ENCODE results near the gene NAALADL2.

The NAALADL2 gene

DNA sequence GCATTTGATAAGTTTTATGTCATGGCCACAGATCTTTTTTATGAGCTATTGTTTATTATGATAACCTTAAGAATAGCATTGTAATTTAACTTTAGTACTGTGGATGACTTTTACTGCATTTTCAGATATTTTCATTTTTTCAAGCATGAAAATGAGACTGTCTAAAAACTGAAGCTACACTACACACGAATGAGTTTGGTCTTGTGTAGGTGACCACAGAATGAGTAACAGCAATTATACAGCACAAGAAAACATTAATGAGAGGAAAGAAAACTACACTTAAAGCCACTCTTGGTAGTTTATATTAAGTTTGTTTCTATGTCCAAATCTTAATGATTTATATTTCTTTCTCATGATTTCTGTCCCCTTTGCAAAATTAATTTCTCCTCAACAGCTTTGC, 809.2 kb downstream of the NAALADL2 start:
- no peak for DNase-seq (ENCODE audit: low read depth)

DNA sequence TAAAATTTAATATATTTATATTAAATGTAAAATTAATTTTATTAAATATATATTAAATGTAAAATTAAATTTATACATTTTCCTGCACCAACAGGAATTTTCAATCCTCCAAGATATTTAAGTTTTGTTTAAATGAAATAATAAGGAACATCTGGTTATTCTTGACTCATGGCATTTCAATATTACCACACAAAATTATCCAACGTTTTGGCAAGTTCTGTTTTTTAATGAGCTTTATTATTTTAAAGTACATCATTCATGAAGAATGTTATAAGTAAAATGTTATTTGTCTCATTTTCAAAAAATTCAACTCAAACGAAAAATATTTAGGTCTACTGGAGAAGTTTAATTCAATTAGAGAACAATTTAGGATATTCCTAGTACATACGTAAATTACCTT, 811.4 kb downstream of the NAALADL2 start:
- DNase-seq (ENCODE audit: low read depth): peak; percentile 26

DNA sequence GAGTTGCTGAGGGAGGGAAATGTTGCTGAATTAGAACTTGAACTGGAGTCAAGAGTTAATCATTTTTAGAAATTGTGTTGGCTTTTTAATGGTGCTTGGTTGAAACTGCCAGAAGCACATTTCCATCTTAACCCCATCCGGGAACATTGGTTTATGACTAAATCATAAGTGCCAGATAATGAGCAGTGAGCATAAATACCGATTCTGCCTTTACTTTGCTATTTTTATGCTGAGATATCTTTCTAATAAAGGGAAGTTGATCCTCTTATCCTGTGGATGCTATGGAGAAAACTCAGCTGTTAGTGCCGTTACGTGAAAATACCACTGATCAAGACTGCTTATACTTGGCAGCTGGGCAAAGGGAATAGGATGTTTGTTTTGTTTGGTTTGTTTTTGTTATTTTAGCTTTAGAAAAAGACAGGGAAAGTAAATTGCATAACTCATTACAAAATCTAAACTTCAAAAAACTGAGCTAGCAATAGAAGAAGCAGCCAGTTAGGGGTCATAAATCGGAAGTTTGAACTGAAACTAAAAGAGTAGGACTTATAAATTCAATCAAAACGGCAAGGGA, 813.1 kb downstream of the NAALADL2 start:
- no peak for DNase-seq (ENCODE audit: low read depth)

DNA sequence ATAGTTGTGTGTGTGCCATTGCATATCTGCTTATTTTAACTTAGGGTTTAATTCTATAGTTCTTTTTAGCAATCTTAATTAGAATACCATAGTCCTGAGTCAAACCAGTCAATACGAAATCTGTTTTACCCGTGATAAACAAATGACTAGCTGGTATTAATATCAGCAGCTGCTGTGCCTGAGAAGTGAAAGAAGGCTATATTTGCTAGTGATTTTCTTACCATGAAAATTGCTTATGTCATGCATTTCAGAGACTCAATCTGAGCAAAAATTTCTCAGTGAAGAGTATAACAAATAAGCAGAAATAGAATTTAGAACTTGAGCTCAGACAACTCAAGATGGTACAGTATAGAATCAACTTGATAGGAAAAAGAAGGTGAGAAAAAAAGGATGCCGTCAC, 820.4 kb downstream of the NAALADL2 start:
- no peak for DNase-seq (ENCODE audit: low read depth)

DNA sequence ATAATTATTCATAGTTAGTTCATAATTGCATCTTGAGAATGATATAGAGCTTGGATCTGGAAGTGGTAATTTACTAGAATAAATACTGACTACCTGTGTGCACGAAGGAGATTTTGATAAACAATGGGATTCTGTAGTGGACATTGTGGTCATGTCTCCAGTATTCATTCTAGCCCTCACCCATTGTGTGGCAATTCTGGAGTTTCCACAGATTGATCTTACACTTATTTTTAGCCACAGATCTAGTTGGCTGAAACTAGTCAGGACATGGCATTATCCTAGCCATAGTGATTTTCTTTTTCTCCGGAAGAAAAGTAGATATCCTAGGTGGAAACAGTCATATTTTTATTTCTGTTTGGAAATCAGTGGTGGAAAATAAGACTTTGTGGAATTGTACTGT, 833.1 kb downstream of the NAALADL2 start:
- DNase-seq (ENCODE audit: low read depth): no peak

DNA sequence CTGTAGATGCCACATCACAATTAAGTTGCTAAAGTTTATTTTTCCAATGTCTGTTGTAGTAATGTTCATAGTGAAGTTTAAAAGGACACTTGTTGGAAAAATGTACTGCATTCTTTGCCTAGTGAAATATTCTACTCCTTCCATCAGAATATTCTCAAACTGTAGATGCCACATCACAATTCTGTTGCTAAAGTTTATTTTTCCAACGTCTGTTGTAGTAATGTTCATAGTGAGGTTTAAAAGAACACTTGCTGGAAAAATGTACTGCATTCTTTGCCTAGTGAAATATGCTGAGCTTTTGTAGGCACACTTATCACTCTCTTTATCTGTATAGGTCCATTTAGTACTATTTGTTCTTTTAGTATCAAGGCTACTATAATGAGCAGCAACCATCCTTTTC, 836.1 kb downstream of the NAALADL2 start:
- no peak for DNase-seq (ENCODE audit: low read depth)

DNA sequence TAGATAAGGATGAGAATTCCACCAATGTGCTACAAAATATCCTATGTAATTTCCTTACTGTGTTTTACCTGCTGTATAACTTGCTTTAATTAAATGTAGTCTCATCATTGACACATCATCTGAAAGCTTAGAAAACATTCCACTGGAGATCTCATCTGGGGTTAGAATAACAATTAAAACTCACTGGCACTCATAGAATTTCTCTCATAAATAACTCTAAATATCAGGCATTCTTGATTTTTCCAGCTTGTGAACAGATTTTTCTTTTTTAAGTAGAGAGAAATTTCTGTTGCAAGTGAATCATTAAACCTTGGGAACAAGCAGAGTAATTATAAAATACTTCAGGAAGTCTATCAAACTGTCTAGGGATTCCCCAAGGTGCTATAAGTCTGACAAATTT, 843.8 kb downstream of the NAALADL2 start:
- DNase-seq (ENCODE audit: low read depth): no peak

DNA sequence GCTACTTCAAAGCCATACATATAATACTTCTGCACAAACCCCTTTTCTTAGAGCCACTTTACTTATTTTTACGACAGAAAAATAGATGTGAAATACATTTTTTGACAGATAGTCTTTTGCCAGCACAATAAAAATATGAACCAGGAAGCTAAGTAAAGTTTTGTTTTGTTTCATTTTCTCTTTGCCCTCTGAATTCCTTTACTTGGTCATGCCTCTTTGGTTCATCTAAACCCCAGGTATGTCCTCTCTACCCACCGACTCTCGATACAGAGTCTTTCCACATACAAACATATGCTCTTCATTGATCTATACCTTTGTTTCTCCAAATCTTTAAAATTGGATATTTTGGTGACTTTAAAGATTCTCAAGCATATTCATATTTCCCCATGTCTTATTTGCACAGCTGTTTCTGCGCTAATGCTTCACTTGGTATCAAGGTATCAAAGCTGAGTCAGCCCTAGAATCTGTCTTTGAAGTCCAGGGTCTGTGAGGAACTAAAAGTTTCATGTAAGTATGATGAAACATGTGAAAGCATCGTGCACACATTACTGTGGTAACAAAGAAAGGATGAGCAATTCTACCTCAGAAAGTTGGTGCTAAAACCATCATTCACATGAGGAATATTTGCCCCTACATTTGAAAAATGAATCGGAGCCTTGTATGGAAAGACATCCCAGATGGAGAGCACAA, 845.4 kb downstream of the NAALADL2 start:
- no peak for DNase-seq (ENCODE audit: low read depth)

DNA sequence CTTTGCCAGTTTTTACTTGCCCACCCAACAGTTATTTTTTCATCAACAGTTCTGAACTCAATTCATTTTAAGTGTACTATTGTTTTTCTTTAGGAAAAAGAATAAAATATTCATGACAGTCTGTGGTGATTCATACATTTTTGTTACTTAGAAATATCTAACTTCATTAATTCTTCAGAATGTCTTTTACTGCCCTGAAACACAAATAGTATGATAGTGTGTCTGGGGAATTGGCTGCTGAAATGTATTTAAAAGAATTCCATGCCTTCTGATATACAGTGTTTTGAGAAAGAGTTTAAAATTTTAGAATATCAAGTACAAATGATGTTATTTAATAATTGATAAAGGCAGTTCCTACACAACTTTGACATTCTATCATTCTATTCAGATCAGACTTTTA, 854.1 kb downstream of the NAALADL2 start:
- no peak for DNase-seq (ENCODE audit: low read depth)

DNA sequence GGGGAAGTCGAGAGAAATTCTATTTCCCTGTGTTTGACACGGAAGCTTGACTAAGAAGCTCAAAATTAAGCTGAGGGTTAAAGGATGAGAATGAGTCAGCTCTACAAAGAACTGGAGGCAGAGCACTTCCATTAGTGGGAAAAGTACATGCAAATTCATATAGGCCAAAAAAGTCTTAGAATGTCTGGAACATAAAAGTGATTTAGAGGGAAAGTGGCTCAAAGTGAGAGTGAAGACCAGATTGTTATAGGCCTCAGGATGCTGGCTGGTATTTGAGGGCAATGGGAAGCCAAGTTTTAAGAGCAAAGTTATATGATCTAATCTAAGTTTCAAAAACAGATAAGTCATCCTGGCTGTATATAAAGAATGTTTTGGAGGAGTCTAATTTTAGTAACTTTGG, 857.3 kb downstream of the NAALADL2 start:
- DNase-seq (ENCODE audit: low read depth): no peak

DNA sequence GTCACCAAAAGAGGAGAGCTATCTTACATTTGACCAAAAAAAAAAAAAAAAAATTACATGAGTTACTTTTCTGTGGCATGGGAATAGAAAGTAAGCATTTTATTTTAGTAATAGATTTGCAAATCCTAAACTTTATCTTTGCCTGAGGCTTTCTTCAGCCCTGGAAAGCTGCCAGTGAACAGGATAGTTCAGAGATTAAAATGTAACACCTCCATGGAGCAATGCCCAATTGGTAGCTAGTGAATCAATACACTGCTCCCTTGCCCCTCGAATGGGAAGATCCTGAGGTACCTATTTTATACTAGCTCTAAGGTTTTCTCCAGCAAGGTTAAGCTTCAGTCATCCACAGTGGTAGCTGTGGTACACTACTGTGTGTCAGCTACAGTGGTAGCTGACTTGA, 867.1 kb downstream of the NAALADL2 start:
- no peak for DNase-seq (ENCODE audit: low read depth)

DNA sequence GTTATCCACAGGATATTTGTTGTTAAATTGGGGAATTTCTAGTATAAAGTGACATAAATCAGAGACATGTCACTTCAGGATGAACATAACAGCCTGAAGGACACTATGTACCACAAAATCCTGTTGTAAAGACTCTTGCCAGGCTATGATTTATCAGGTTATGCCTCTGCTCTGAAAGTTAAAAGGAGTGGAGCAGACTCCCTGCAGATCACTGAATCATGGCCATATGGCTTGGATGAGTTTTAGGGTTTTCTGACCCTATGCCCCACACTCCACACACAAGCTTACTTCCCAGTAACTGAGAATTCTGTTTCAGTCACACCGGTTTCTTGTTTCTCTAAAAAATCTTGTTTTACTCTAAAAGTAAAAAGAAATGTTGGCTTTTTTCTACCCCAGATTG, 869.4 kb downstream of the NAALADL2 start:
- no peak for DNase-seq (ENCODE audit: low read depth)

DNA sequence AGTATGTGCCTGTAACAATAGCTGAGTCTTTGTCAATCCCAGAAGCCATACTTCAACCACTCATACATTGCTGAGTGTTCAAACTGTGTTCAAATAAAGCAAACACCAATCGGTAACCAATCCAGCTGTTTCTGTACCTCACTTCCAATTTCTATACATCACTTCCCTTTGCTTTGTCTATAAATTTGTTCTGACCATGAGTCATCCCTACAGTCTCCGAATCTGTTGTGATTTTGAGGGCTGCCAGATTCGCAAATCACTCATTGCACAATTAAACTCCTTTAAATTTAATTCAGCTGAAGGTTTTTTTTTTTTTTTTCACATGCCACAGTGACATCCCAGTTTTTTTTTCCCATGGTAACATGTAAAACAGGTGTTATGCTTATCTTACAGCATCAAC, 870.3 kb downstream of the NAALADL2 start:
- no peak for DNase-seq (ENCODE audit: low read depth)

DNA sequence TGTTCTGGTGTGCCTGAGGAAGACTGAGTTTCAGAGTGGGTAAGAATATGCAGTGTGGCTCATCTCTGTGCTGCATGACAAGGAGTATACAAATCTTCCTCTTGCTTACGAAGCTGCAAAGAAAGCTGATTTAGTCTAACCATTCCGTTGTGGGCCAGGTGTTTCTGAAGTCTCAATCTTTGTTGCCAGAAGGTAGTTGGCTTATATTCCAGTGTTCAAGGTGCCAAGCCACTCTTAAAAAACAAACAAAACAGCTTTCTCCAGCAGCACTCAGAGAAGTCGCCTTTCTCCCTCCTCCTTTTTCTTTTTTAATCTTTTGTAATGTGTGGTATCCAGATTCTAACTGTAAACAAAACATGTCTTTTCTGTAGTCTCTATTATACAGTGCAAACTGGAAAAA, 872.4 kb downstream of the NAALADL2 start:
- DNase-seq (ENCODE audit: low read depth): no peak

DNA sequence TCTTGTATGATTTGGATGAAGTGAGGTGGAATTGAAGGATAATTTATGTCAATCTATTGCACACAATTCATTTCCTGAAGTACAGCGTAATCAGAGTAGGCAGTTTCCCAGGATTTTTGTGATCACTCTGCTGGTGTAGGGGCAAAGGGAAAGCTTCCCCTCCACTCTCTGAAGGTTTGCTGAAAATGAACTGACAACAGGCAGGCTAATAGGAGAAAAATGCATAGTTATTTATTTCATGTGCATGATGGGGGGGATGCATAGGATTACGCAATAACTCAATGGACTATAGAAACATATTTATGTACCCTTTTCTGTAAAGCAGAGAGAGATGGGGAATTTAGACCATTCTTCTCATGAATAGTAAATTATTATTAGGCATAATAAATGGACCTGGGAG, 872.9 kb downstream of the NAALADL2 start:
- no peak for DNase-seq (ENCODE audit: low read depth)

DNA sequence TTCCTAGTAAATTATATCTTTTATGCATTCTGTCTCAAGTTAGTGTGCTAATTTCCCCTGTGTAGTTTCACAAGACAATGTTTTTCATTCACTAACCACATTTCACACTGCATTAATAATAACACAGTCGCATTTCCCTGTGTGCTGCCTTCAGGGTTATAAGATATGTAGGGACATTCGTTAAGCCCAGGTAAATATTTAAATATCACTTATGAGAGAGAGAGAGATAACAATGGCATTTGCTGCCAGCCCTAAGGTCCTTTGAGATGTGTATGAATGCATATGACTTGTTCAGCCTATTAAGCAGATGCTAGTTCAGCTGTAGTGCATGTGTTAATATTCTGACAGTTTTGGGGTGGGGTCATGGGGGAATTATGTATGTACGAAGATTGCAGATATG, 876.7 kb downstream of the NAALADL2 start:
- DNase-seq (ENCODE audit: low read depth): no peak

DNA sequence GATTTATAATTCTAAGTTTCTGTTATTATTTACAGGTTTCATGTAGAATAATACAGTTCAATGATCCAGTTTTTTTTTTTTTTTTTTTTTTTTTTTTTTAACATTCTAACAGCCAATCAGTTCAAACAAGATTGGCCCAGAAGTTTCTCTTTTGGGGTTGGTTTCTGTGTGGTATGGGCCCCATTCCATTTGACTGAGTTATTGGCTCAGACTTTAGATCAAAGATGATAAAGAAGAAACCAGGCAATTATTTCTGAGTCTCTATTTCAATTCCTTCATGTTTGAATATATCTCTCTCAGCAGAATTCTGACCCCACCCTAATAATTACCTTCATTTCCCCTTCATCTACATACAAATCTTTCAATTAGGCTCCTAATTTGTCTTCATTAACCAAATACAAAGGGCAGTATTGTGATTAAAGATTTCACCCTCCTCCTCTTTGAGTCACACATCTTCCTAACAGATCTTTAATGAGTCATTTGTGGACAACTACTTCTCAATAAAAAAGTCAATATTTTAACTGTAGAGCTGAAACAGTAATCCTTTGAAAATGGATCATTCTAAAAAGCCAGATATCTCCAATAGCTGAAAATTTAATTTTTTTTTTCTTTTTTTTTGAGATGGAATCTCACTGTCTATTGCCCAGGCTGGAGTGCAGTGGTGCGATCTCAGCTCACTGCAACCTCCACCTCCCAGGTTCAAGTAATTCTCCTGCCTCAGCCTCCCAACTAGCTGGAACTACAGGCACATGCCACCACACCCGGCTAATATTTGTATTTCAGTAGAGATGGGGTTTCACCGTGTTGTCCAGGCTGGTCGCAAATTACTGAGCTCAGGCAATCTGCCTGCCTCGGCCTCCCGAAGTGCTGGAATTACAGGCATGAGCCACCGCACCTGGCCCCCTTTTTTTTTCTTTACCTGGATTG, 878.8 kb downstream of the NAALADL2 start:
- peak; percentile 63 for DNase-seq (ENCODE audit: low read depth)

DNA sequence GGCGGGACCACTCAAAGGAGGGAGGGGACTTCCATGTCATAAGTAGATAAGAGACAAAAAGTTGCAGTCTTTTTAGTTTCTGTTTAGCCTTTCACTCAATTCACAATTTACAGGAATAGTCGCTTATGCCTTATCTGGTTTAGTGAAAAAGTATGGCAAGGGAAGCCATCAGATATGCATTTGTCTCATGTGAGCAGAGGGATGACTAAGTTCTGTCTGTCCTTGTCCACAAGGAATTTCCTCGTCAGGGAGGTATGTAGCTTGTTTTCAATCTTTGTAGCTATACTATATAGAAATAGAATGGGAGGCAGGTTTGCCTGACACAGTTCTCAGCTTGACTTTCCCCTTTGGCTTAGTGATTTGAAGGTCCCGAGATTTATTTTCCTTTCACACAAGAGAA, 882.8 kb downstream of the NAALADL2 start:
- no peak for DNase-seq (ENCODE audit: low read depth)

DNA sequence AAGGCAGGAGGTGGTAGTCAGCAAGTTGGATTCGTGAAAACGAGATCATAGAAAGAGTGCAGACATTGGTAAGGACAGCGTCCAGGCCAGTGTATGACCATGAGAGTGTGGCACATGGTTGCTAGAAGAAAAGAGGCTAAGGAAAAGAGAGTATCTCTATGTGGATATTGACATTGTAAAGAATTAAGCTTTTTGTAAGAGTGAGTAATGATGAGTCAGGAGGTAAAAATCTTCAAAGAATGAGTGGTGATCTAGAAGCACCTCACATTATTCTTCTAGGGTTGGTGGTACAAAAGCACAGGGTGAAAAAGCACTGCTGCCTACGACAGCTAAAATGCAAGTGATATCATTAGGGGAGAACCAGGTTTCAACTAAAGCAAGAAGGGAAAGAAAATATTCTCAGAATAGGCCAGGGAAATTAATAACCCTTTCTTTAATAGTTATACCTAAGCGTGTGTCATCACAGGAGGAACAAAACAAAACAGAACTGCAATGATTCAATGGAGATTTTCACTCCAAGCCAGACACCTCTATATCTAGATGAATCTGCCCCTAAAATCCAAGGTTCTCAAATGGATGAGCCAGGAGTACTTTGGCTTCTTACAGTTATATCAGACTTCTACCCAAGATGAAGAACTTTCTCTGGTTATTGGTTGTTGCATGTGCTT, 884.7 kb downstream of the NAALADL2 start:
- peak; percentile 67 for DNase-seq (ENCODE audit: low read depth)

DNA sequence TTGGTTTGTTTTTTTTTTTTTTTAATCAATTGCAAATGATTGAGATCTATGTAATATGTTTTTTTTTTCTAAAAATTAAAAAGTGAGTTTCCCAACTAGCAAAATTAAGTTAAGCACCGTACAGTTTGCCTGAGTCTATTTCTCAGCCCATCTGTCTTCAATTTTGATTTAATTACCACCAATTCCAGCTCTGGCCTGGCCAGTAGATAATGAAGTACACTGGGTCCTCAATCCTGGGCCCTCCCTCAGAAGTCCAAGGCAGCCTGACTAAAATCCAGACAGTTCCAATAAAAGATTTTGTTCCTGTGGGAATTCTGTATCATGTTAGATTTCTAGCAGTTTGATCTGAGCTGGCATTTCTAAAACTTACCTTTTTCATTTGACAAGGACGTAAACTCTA, 887.2 kb downstream of the NAALADL2 start:
- no peak for DNase-seq (ENCODE audit: low read depth)

DNA sequence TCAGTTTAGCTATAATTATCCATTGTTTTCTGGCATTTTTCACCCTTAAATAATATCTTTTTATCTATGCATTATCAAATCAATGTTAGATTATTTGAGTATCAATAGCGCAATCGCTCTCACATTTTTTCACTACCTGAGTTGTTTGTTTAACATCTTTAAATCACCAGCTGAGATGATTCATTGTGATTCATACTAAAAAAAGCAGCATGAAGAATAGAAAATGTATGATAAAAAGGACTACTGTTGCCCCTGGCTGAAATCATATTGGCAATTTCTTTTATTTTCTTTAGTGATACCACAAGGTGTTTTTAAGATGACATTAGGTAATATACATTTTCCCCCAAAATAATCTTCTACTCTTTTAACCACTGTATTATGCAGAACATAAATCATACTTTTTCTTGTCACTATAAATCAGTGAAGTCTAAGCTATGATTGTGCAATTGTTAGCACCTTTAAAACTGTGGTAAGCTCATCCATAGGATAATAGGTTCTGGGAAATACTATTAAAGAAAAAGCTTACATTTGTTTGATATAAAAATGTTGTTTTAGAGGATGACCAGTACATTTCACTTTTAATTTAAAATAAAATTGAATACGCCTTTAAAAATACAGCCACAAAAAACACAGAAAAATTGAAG, 889.1 kb downstream of the NAALADL2 start:
- DNase-seq (ENCODE audit: low read depth): no peak

DNA sequence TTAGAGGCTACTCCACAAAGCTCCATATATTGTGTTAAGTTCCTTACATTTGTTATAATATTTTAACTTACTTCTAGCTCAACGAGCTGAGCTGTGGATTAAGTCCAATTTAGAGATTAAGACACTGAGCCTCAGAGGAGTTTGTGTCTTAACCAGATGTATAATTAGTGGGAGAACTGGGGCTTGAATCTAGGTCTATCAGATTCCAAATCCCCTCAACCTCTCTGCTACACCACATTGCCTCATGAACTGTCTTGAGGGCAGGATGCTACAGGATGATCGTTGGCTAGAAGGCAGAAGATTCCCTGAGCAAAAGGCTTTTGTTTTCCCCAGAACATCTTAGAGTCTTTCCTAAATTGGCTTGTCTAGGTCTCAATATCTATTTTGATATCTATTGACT, 890.8 kb downstream of the NAALADL2 start:
- DNase-seq (ENCODE audit: low read depth): no peak

Data from HS-5 (cell line).